ENCODE data around the gene RBBP5. TPM values are rescaled to one million over a fixed set of nuclear protein-coding genes. Genes with fewer than 3 reads are reported as not detected.

The RBBP5 gene
- total RNA-seq, 1 experiment from 2014 or later = 24.5 TPM

DNA sequence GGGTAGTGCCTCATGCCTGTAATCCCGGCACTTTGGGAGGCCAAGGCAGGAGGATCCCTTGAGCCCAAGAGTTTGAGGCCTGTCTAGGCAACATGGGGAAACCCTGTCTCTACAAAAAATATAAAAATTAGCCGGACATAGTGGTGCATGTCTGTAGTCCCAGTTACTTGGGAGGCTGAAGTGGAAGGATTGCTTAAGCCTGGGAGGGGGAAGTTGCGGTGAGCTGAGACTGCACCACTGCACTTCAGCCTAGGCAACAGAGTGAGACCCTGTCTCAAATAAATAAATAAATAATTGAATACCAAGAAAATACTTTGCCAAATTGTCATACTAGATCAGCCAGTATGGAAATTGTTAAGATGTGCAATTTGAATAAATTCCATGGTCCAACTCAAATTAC is 5.9 kb upstream of the RBBP5 start:
- Histone ChIP-seq H3K9ac (ENCODE audit: low read length) (no peak overlapping the region), H3K27me3 (ENCODE audit: insufficient read depth, low read length) (no peaks in the 10 kb centered on the region), H2AFZ (ENCODE audit: low read depth, low read length, poor library complexity, severe bottlenecking) (no peak overlapping the region), H3K9me2 (ENCODE audit: insufficient read depth) (no peaks in the 10 kb centered on the region), H3K4me2 (ENCODE audit: low read length) (no peak overlapping the region), H3K79me2 (ENCODE audit: insufficient read depth, low read length) (no peaks in the 10 kb centered on the region), H4K20me1 (ENCODE audit: insufficient read depth) (no peaks in the 10 kb centered on the region), H3K9me3 (ENCODE audit: control insufficient read depth in 1 of 2, insufficient read depth in 1 of 2, low read depth in 1 of 2, low read length in 2 of 2) (no peaks in the 10 kb centered on the region), H3K27ac (ENCODE audit: low read depth, low read length) (no peak overlapping the region), H3K36me3 (ENCODE audit: control insufficient read depth in 1 of 2, insufficient read depth in 2 of 2, low read length in 2 of 2) (no peaks in the 10 kb centered on the region), H3K4me1 (ENCODE audit: control insufficient read depth in 1 of 2, insufficient read depth in 2 of 2, low read length in 2 of 2) (peaks cover 0 to 5% of the 10 kb centered on the region in 2 experiments; a peak in 2 of 4 replicates), H3K4me3 (replicated peaks in 1 of 2; ENCODE audit: low read depth in 1 of 2, low read length in 2 of 2) (no peak overlapping the region)
- POLR2A ChIA-PET = no interaction called here
- ATAC-seq (no peak), DNase-seq (ENCODE audit: low read depth, low spot score) (no peak)
- no TSS peak for BruUV-seq (replicated peaks)
- CTCF ChIA-PET = no interaction called here
- RAD21 ChIA-PET (ENCODE audit: low non-redundant PET in 1 of 2, low total read pairs in 2 of 2, uncharacterized antibody in 2 of 2, unreplicated experiment in 2 of 2) = no interaction called here
- TF ChIP-seq, protein P1, sequence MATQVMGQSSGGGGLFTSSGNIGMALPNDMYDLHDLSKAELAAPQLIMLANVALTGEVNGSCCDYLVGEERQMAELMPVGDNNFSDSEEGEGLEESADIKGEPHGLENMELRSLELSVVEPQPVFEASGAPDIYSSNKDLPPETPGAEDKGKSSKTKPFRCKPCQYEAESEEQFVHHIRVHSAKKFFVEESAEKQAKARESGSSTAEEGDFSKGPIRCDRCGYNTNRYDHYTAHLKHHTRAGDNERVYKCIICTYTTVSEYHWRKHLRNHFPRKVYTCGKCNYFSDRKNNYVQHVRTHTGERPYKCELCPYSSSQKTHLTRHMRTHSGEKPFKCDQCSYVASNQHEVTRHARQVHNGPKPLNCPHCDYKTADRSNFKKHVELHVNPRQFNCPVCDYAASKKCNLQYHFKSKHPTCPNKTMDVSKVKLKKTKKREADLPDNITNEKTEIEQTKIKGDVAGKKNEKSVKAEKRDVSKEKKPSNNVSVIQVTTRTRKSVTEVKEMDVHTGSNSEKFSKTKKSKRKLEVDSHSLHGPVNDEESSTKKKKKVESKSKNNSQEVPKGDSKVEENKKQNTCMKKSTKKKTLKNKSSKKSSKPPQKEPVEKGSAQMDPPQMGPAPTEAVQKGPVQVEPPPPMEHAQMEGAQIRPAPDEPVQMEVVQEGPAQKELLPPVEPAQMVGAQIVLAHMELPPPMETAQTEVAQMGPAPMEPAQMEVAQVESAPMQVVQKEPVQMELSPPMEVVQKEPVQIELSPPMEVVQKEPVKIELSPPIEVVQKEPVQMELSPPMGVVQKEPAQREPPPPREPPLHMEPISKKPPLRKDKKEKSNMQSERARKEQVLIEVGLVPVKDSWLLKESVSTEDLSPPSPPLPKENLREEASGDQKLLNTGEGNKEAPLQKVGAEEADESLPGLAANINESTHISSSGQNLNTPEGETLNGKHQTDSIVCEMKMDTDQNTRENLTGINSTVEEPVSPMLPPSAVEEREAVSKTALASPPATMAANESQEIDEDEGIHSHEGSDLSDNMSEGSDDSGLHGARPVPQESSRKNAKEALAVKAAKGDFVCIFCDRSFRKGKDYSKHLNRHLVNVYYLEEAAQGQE (IDR thresholded peaks at IDR 0.05; ENCODE audit: low read depth) = no peak
- TF ChIP-seq RAD21 (IDR thresholded peaks at IDR 0.05; ENCODE audit: low read depth) (no peak), POLR2A (IDR thresholded peaks at IDR 0.05; ENCODE audit: borderline replicate concordance, extremely low read depth, insufficient read depth, insufficient read length) (no peak), YY1 (IDR thresholded peaks at IDR 0.05; ENCODE audit: extremely low read depth, insufficient replicate concordance, low read depth, low read length) (no peak), SP1 (IDR thresholded peaks at IDR 0.05; ENCODE audit: low read depth) (no peak), JUND (IDR thresholded peaks at IDR 0.05) (no peak), EZH2 (IDR thresholded peaks at IDR 0.05) (no peak), ZNF274 (IDR thresholded peaks at IDR 0.05; ENCODE audit: low read depth, low read length) (no peak), TCF7L2 (IDR thresholded peaks at IDR 0.05; ENCODE audit: borderline replicate concordance, extremely low read depth, insufficient read depth, insufficient read length) (no peak), FOSL1 (IDR thresholded peaks at IDR 0.05; ENCODE audit: low read depth) (no peak), ELF1 (IDR thresholded peaks at IDR 0.05; ENCODE audit: borderline replicate concordance, low read depth) (no peak)
- TF ChIP-seq, protein P2, sequence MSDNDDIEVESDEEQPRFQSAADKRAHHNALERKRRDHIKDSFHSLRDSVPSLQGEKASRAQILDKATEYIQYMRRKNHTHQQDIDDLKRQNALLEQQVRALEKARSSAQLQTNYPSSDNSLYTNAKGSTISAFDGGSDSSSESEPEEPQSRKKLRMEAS (IDR thresholded peaks at IDR 0.05) = no peak
- TF ChIP-seq, protein P3, sequence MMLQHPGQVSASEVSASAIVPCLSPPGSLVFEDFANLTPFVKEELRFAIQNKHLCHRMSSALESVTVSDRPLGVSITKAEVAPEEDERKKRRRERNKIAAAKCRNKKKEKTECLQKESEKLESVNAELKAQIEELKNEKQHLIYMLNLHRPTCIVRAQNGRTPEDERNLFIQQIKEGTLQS (IDR thresholded peaks at IDR 0.05) = no peak
- TF ChIP-seq, protein P4, sequence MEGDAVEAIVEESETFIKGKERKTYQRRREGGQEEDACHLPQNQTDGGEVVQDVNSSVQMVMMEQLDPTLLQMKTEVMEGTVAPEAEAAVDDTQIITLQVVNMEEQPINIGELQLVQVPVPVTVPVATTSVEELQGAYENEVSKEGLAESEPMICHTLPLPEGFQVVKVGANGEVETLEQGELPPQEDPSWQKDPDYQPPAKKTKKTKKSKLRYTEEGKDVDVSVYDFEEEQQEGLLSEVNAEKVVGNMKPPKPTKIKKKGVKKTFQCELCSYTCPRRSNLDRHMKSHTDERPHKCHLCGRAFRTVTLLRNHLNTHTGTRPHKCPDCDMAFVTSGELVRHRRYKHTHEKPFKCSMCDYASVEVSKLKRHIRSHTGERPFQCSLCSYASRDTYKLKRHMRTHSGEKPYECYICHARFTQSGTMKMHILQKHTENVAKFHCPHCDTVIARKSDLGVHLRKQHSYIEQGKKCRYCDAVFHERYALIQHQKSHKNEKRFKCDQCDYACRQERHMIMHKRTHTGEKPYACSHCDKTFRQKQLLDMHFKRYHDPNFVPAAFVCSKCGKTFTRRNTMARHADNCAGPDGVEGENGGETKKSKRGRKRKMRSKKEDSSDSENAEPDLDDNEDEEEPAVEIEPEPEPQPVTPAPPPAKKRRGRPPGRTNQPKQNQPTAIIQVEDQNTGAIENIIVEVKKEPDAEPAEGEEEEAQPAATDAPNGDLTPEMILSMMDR (IDR thresholded peaks at IDR 0.05 in 2 of 3, conservative IDR thresholded peaks at IDR 0.05 in 1 of 3; ENCODE audit: borderline replicate concordance in 1 of 3, insufficient read depth in 1 of 3, low read depth in 2 of 3, low read length in 2 of 3) = no peak
- intact Hi-C loops (cut with micrococcal nuclease) = no loop called here

Measured in HCT116 (cell line).